ENCODE results near the gene TLCD3B.

The TLCD3B gene

DNA sequence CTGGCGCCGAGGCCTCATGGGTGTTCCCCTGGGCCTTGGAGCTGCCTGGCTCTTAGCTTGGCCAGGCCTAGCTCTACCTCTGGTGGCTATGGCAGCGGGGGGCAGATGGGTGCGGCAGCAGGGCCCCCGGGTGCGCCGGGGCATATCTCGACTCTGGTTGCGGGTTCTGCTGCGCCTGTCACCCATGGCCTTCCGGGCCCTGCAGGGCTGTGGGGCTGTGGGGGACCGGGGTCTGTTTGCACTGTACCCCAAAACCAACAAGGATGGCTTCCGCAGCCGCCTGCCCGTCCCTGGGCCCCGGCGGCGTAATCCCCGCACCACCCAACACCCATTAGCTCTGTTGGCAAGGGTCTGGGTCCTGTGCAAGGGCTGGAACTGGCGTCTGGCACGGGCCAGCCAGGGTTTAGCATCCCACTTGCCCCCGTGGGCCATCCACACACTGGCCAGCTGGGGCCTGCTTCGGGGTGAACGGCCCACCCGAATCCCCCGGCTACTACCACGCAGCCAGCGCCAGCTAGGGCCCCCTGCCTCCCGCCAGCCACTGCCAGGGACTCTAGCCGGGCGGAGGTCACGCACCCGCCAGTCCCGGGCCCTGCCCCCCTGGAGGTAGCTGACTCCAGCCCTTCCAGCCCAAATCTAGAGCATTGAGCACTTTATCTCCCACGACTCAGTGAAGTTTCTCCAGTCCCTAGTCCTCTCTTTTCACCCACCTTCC lies 43.5 kb downstream of the TLCD3B start:
- DNase-seq: no peak

DNA sequence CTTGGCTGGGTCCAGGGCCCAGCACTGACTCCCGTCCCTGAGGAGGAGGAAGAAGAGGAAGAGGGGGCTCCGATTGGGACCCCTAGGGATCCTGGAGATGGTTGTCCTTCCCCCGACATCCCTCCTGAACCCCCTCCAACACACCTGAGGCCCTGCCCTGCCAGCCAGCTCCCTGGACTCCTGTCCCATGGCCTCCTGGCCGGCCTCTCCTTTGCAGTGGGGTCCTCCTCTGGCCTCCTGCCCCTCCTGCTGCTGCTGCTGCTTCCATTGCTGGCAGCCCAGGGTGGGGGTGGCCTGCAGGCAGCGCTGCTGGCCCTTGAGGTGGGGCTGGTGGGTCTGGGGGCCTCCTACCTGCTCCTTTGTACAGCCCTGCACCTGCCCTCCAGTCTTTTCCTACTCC lies 44.1 kb downstream of the TLCD3B start:
- DNase-seq: no peak

DNA sequence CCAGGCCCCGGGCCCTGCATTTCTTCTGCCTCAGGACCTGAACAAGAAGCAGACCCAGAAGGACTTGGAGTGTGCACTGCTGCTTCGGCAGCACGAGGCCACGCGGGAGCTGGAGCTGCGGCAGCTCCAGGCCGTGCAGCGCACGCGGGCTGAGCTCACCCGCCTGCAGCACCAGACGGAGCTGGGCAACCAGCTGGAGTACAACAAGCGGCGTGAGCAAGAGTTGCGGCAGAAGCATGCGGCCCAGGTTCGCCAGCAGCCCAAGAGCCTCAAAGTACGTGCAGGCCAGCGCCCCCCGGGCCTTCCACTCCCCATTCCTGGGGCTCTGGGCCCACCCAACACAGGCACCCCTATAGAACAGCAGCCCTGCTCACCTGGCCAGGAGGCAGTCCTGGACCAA lies 44.8 kb downstream of the TLCD3B start:
- DNase-seq: no peak

DNA sequence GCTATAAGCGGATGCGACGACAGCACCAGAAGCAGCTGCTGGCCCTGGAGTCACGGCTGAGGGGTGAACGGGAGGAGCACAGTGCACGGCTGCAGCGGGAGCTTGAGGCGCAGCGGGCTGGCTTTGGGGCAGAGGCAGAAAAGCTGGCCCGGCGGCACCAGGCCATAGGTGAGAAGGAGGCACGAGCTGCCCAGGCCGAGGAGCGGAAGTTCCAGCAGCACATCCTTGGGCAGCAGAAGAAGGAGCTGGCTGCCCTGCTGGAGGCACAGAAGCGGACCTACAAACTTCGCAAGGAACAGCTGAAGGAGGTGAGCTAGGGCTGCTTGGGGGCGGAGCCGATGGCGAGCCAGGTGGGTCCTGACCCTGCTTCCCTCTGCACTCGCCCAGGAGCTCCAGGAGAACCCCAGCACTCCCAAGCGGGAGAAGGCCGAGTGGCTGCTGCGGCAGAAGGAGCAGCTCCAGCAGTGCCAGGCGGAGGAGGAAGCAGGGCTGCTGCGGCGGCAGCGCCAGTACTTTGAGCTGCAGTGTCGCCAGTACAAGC lies 45.7 kb downstream of the TLCD3B start:
- no peak for DNase-seq

GRCh38 chr16:29984764-29985147 lies 46.3 kb downstream of the TLCD3B start:
- DNase-seq: no peak

DNA sequence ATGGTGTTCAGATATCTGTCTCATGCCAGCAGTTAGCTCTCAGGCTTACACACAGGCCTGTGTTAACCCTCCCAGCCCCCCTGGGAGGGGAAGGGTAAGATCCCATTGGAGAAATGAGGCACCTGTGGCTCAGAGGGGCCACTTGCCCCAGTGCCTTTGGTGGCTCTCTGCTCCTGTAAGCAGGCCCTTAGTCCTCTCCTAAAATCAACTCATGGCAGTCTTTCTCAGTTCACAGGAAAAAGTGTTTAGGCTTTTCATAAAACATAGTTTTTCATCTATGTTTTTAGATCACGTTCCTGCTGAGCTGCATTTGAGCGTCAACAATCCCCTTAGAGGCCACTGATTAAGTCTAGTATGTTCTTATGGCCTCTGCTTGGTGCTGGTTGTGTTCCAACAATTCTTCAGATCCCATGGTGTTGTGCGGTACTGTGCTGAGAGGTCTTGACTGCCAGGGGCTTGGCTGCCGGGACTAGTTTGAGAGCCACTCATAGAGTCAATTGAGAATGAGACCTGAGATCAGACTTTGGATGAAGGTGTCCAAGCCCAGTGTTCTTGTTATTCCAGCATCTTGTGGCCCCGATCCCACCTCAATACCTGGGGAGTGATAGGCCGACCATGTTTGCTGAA lies 46.8 kb downstream of the TLCD3B start:
- no peak for DNase-seq

GRCh38 chr16:29983420-29984136 lies 47.5 kb downstream of the TLCD3B start:
- DNase-seq: no peak

- DNase-seq: no peak
These were observed 48.3 kb downstream of the TLCD3B start for GRCh38 chr16:29982560-29983419.

GRCh38 chr16:29978564-29979270 lies 52.4 kb downstream of the TLCD3B start:
- no peak for DNase-seq

DNA sequence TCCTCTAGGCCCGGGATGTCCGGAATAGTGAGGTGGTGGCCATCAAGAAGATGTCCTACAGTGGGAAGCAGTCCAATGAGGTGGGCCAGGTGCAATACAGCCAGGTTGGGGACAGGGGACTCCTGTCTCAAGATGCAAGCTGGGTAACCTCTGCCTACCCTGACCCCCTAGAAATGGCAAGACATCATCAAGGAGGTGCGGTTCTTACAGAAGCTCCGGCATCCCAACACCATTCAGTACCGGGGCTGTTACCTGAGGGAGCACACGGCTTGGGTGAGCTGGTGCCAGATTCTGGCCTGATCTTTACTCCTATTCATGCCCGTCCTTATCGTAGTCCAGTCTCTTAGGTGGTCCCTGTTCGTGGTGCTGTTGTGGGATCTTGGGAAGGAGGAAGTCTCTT lies 53.0 kb downstream of the TLCD3B start:
- DNase-seq: no peak

- no peak for DNase-seq
These were observed 53.8 kb downstream of the TLCD3B start for GRCh38 chr16:29977063-29977825.

DNA sequence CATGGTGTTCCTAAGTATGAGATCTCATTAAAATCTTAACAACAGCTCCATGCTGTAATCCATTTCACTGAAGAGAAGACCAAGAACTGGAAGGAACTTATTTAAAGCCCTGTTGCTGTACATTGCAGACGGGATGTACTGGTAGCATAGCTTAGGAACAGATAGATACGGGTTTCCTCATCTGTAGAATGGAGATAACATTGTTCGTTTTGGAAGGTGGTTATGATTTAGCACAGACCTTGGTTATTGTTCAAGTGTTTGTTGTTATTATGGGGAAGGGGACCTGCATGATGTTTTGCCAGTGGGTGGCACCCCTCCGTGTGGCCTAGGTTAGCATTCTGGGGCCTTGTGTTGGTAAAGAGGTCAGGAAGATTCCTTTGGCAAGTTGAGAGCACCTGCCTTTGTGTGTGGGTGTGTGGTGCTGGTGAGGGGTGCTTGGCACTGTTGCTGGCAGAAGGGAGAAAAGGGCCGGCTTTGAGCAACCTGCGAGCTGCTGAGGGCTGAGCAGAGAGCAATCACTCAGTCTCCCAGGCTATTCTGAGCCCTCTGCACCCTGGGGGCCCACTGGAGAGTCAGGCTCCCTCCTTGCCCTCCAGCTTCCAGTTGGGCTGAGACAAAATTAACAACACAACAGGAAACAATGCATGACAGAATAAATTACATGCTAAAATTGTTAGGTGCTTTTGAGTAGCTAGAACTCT lies 55.1 kb downstream of the TLCD3B start:
- DNase-seq: no peak

DNA sequence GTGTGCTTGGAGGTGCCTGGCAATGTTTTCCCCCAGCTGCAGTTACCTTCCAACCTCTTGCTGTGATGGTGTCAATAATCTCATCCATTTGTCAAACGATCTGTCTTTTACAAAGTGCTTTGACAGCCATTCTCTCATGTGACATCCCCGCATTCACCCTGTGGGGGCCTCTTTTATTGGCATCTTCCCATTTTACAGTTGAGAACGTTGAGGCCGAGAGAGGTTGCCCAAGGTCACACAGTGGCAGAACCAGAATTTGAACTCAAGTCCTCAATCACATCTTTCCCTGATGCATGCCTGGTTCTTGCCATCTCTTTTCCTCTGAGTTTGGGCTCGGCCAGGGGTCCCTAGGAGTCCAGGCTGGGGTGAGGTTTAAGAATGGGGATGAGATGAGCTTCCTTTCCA lies 55.9 kb downstream of the TLCD3B start:
- no peak for DNase-seq
